B cell (primary cell): Measurements from ENCODE around the gene SIGLEC14.

ENCODE experiments used
- CTCF ChIP-seq: fragments of 200-600 bp; IDR thresholded peaks from one replicate; pipeline ENCODE4 v1.8.0; 2022; ENCODE audit warnings: antibody characterized with exemption, mild to moderate bottlenecking
- EZH2 ChIP-seq: IDR thresholded peaks from 2 replicates; pipeline ENCODE4 v1.6.1; 2012; ENCODE audit warnings: borderline replicate concordance, low read depth, mild to moderate bottlenecking, moderate library complexity, low read length; ENCODE audit not compliant: insufficient read depth, poor library complexity, severe bottlenecking

GRCh38 chr19:51626675-51627074 lies 19.9 kb downstream of the SIGLEC14 start:
- TF ChIP-seq CTCF = no peak
- TF ChIP-seq EZH2 = no peak
